H1 (cell line): Measurements from ENCODE around the gene SLC30A3. TPM values are rescaled to one million over a fixed set of nuclear protein-coding genes. Genes with fewer than 3 reads are reported as not detected.
"Not testable (repeated sequence)": the region's sequence is repeated elsewhere in the genome, so short reads cannot be mapped to it uniquely, and the experiment has no call there.

Experiments
- CTCF ChIA-PET: fragments of 300-600 bp; sonication (Branson Sonifier 250); formaldehyde crosslinking; loops from one replicate; lab custom pipeline; 2021; ENCODE audit not compliant: partially characterized antibody; lab: Charles Lee
- POLR2A ChIA-PET: fragments of 300-600 bp; sonication (Branson Sonifier 250); formaldehyde crosslinking; loops from one replicate; lab custom pipeline; 2021; ENCODE audit warnings: inconsistent platforms; ENCODE audit not compliant: partially characterized antibody; lab: Charles Lee
- DNase-seq, 2 experiments: peaks; one replicate each; pipeline versions ENCODE4 v3.0.0 to v3.0.0-alpha.2; 2010 to 2022; ENCODE audit warnings: low spot score in 2 of 2, low read depth in 1 of 2, mixed read lengths in 1 of 2
- FAIRE-seq: peaks from 2 replicates; lab custom pipeline; 2011; peaks lifted over from hg19 to GRCh38; lab: Jason Lieb, UNC
- H2AFZ ChIP-seq: 2 replicates; pipeline ENCODE4 v1.8.1; 2012; ENCODE audit warnings: low read length, inconsistent platforms
- H2AK5ac ChIP-seq: 2 replicates; pipeline ENCODE4 v1.6.1; 2013; ENCODE audit warnings: low read depth, low read length
- H2BK120ac ChIP-seq: replicated peaks from 2 replicates; pipeline ENCODE3; 2013; ENCODE audit warnings: low read depth, low read length, inconsistent platforms
- H2BK12ac ChIP-seq: 2 replicates; pipeline ENCODE4 v1.6.1; 2013; ENCODE audit warnings: low read depth, low read length
- H2BK15ac ChIP-seq: 2 replicates; pipeline ENCODE4 v1.6.1; 2013; ENCODE audit warnings: low read length
- H2BK20ac ChIP-seq: 2 replicates; pipeline ENCODE4 v1.6.1; 2013; ENCODE audit warnings: low read length
- H2BK5ac ChIP-seq: 2 replicates; pipeline ENCODE4 v1.6.1; 2013; ENCODE audit warnings: low read depth, low read length
- H3K14ac ChIP-seq: 2 replicates; pipeline ENCODE4 v1.6.1; 2013; ENCODE audit warnings: inconsistent platforms; ENCODE audit not compliant: insufficient read length
- H3K18ac ChIP-seq: 2 replicates; pipeline ENCODE4 v1.6.1; 2013; ENCODE audit warnings: low read length; ENCODE audit errors: extremely low read depth
- H3K23ac ChIP-seq: 2 replicates; pipeline ENCODE4 v1.6.1; 2013; ENCODE audit warnings: inconsistent platforms; ENCODE audit not compliant: insufficient read length
- H3K23me2 ChIP-seq: 2 replicates; pipeline ENCODE4 v1.6.1; 2013; ENCODE audit warnings: low read depth, low read length
- H3K27ac ChIP-seq: 2 replicates; pipeline ENCODE4 v1.6.1; 2011; ENCODE audit warnings: low read depth, low read length, inconsistent platforms
- H3K27me3 ChIP-seq, 4 experiments: replicated peaks in 1 of 4; 1 replicate in 1 of 4; 2 replicates in 3 of 4; pipeline versions ENCODE4 v1.6.1 to v1.8.1; 2011 to 2013; ENCODE audit warnings: low read length in 3 of 4, mild to moderate bottlenecking in 3 of 4, inconsistent platforms in 2 of 4, mixed read lengths in 2 of 4, moderate library complexity in 1 of 4; ENCODE audit not compliant: control insufficient read depth in 3 of 4, insufficient read depth in 3 of 4; ENCODE audit errors: extremely low read depth in 1 of 4
- H3K36me3 ChIP-seq, 4 experiments: 2 replicates each; pipeline versions ENCODE4 v1.6.1 to v1.8.1; 2011 to 2013; ENCODE audit warnings: mild to moderate bottlenecking in 4 of 4, low read length in 3 of 4, moderate library complexity in 2 of 4, control low read depth in 1 of 4, inconsistent platforms in 1 of 4; ENCODE audit not compliant: insufficient read depth in 4 of 4, control insufficient read depth in 2 of 4
- H3K4ac ChIP-seq: replicated peaks from 2 replicates; pipeline ENCODE3; 2013; ENCODE audit warnings: low read length, low read depth, mixed read lengths, inconsistent platforms; ENCODE audit not compliant: insufficient read length
- H3K4me1 ChIP-seq, 4 experiments: replicated peaks in 1 of 4; 1 replicate in 1 of 4; 2 replicates in 3 of 4; pipeline versions ENCODE4 v1.6.1 to v1.8.1; 2011 to 2013; ENCODE audit warnings: low read length in 3 of 4, inconsistent platforms in 2 of 4, mixed read lengths in 1 of 4; ENCODE audit not compliant: insufficient read depth in 4 of 4, control insufficient read depth in 3 of 4
- H3K4me2 ChIP-seq, 2 experiments: 2 replicates each; pipeline versions ENCODE4 v1.6.1 to v1.8.1; 2011 to 2013; ENCODE audit warnings: low read depth in 2 of 2, low read length in 2 of 2, control low read depth in 1 of 2, inconsistent platforms in 1 of 2, mild to moderate bottlenecking in 1 of 2; ENCODE audit not compliant: insufficient read depth in 1 of 2
- H3K4me3 ChIP-seq, 4 experiments: fragments of 200-600, 300-600 bp in 1 of 4; sonication (generic), shearing (Covaris generic), sonication (Bioruptor Twin) in 1 of 4; 2 replicates each; pipeline versions ENCODE4 v1.5.1 to v1.8.1; 2011 to 2016; ENCODE audit warnings: low read length in 4 of 4, low read depth in 3 of 4, control low read depth in 2 of 4, inconsistent platforms in 2 of 4, mild to moderate bottlenecking in 2 of 4, mixed read lengths in 1 of 4, moderate library complexity in 1 of 4; ENCODE audit not compliant: insufficient read depth in 2 of 4; ENCODE audit errors: extremely low read depth in 1 of 4
- H3K56ac ChIP-seq: replicated peaks from 2 replicates; pipeline ENCODE3; 2013; ENCODE audit warnings: low read depth, mild to moderate bottlenecking, mixed read lengths, low read length, inconsistent platforms; ENCODE audit not compliant: insufficient read length
- H3K79me1 ChIP-seq: 2 replicates; pipeline ENCODE4 v1.6.1; 2013; ENCODE audit warnings: low read depth, low read length, control low read depth
- H3K79me2 ChIP-seq, 2 experiments: 2 replicates each; pipeline versions ENCODE4 v1.6.1 to v1.8.1; 2012 to 2013; ENCODE audit warnings: low read length in 2 of 2, mild to moderate bottlenecking in 2 of 2, inconsistent platforms in 1 of 2; ENCODE audit not compliant: insufficient read depth in 2 of 2, control insufficient read depth in 1 of 2
- H3K9ac ChIP-seq, 4 experiments: replicated peaks in 1 of 4; 1 replicate in 1 of 4; 2 replicates in 3 of 4; pipeline versions ENCODE4 v1.6.1 to v1.8.1; 2011 to 2013; ENCODE audit warnings: low read depth in 3 of 4, low read length in 3 of 4, control low read depth in 2 of 4, mild to moderate bottlenecking in 2 of 4, moderate library complexity in 2 of 4, inconsistent platforms in 1 of 4; ENCODE audit errors: extremely low read depth in 1 of 4
- H3K9me3 ChIP-seq, 2 experiments: 2 replicates each; pipeline versions ENCODE4 v1.6.1 to v1.8.1; 2012 to 2013; ENCODE audit warnings: mild to moderate bottlenecking in 2 of 2, moderate library complexity in 2 of 2, control low read depth in 1 of 2, inconsistent platforms in 1 of 2, low read depth in 1 of 2, low read length in 1 of 2, mixed read lengths in 1 of 2; ENCODE audit not compliant: insufficient read depth in 2 of 2
- H4K20me1 ChIP-seq, 2 experiments: replicated peaks in 1 of 2; 2 replicates each; pipeline versions ENCODE3 to v1.8.1; 2011 to 2013; ENCODE audit warnings: inconsistent platforms in 2 of 2, low read length in 2 of 2, mild to moderate bottlenecking in 1 of 2; ENCODE audit not compliant: insufficient read depth in 2 of 2, control insufficient read depth in 1 of 2
- H4K5ac ChIP-seq: 2 replicates; pipeline ENCODE4 v1.6.1; 2013; ENCODE audit warnings: low read length, low read depth, mixed read lengths, inconsistent platforms; ENCODE audit not compliant: insufficient read length
- H4K8ac ChIP-seq: 2 replicates; pipeline ENCODE4 v1.8.0; 2013; ENCODE audit warnings: mild to moderate bottlenecking, moderate library complexity, low read length, inconsistent platforms; ENCODE audit not compliant: insufficient read depth; ENCODE audit errors: extremely low read depth
- H4K91ac ChIP-seq: replicated peaks from 2 replicates; pipeline ENCODE3; 2013; ENCODE audit warnings: low read length, mixed read lengths, inconsistent platforms; ENCODE audit not compliant: insufficient read length
- WGBS, 2 experiments: shearing (Covaris generic) in 1 of 2; methylation state at CpG; one replicate each; pipeline versions ENCODE4 v1.1.6 to v1.1.7; 2013 to 2015; ENCODE audit warnings: low lambda C conversion rate in 2 of 2, mixed read lengths in 2 of 2, inconsistent platforms in 1 of 2, low coverage in 1 of 2, missing lambda C conversion rate in 1 of 2; ENCODE audit not compliant: insufficient replicate concordance in 2 of 2, insufficient coverage in 1 of 2, insufficient read length in 1 of 2; ENCODE audit errors: extremely low coverage in 1 of 2, missing lambda C conversion rate in 1 of 2; 5-methylcytosine and 5-hydroxymethylcytosine counted together
- polyA plus RNA-seq, 7 experiments: library from polyadenylated mRNA; depleted of rRNA in 3 of 7; stranded (reverse) in 5 of 7; unstranded in 2 of 7; fragments of >200 nt in 5 of 7; fragments of 200-250 nt in 2 of 7; gene quantifications; 1 replicate in 5 of 7; 2 replicates in 1 of 7; 4 replicates in 1 of 7; pipeline versions ENCODE4 v1.2.1 to v1.2.3, GENCODE V29; 2011 to 2013; ENCODE audit warnings: missing spikeins in 2 of 7, mixed read lengths in 2 of 7
- total RNA-seq: library from RNA; stranded (reverse); fragmentation: NEBNext Ultra II Directional; extraction: Animal tissue kit (Norgen Biotek cat#: 25700); gene quantifications from 2 replicates; pipeline ENCODE4 v1.2.1, GENCODE V29; 2021

Gene SLC30A3
- total and polyA plus RNA-seq, 2 of the 8 experiments (the other 6 are each of a cell fraction or from before 2014, with no cell fraction given): 15.2 to 30.7 TPM

DNA sequence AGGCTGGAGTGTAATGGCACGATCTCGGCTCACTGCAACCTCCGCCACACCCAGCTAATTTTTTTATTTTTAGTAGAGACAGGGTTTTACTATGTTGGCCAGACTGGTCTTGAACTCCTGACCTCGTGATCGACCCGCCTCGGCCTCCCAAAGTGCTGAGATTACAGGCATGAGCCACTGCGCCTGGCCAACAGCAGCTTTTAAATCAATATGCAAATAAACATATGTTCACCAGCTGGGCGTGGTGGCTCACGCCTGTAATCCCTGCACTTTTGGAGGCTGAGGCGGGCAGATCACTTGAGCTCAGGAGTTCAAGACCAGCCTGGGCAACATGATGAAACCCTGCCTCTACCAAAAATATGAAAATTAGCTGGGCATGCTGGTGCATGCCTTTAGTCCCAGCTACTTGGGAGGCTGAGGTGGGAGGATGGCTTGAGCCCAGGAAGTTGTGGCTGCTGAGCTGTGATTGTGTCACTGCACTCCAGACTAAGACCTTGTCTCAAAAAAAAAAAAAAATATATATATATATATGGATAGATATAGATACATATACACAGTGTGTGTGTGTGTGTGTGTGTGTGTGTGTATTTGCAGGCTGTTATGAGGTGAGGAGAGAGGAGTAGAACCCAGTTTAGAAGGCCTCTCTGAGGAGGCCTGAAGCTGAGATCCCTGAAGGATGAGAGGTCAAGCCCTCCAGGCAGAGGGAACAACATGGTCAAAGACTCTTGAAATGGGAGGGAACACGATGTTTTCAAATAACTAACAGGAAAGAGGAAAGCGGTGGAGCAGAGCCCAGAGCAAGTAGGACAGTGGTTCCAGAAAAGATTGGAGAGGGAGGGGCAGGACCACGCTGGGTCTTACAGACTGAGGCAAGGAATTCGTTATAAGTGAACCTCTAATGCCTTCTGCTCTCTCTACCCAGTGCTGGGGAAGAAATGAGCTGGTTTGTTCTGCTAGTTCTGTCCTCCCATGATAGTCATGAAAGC, 10.0 kb upstream of the SLC30A3 start:
- 0 out of 2 replicates have a peak overlapping the region, but pooled peaks have one; percentile 3 for H2BK20ac ChIP-seq
- H3K18ac ChIP-seq, DNase-seq, H2BK5ac ChIP-seq, H2BK12ac ChIP-seq, H2BK15ac ChIP-seq, FAIRE-seq, H4K20me1 ChIP-seq, H3K4ac ChIP-seq, H4K91ac ChIP-seq, H3K79me2 ChIP-seq, H2AK5ac ChIP-seq, H3K27ac ChIP-seq, H3K56ac ChIP-seq, H3K9ac ChIP-seq, H3K36me3 ChIP-seq, H3K14ac ChIP-seq, H4K5ac ChIP-seq, H4K8ac ChIP-seq, H3K79me1 ChIP-seq, H3K23ac ChIP-seq, H3K4me2 ChIP-seq, H3K9me3 ChIP-seq, H3K27me3 ChIP-seq, H2AFZ ChIP-seq, H3K4me1 ChIP-seq, H2BK120ac ChIP-seq, H3K4me3 ChIP-seq, H3K23me2 ChIP-seq: not testable (repeated sequence)
- WGBS, 2 experiments: 83% methylated on average over 13 of the region's 15 CpGs; no CpG with 5 or more reads in 1 of the 2 experiments
- ChIA-PET CTCF (interaction anchor here (0.6 to 14.1 kb wide), 15 partner anchors 8 to 102 kb away, joined by 3 to 288 read pairs (median 7); partner anchors contain the start of genes DNAJC5G, SLC30A3, TRIM54 and UCN), POLR2A (interaction anchor here (1.0 to 4.9 kb wide), 9 partner anchors 9 to 49 kb away, joined by 3 to 22 read pairs (median 4); partner anchors contain the start of genes SLC30A3, TRIM54 and UCN)
